GM23338 (cell line): ENCODE data around the gene TNFRSF8. TPM values are rescaled to one million over a fixed set of nuclear protein-coding genes. Genes with fewer than 3 reads are reported as not detected.
"Not testable (repeated sequence)": the region's sequence is repeated elsewhere in the genome, so short reads cannot be mapped to it uniquely, and the experiment has no call there.

Source experiments
- ATAC-seq: fragments of 200-7000 bp; cut with Tn5 transposase; 3 replicates; pipeline ENCODE4 v1.9.1; 2020
- DNase-seq: peaks from one replicate; pipeline ENCODE4 v3.0.0-alpha.2; 2015; ENCODE audit warnings: low spot score
- H2AFZ ChIP-seq: fragments of 200-600 bp; sonication (generic); 2 replicates; pipeline ENCODE4 v1.8.0; 2016; ENCODE audit warnings: antibody characterized with exemption, mild to moderate bottlenecking, moderate library complexity
- H3F3A ChIP-seq: fragments of 200-600 bp; sonication (generic); replicated peaks from 2 replicates; pipeline ENCODE4 v1.8.0; 2017; ENCODE audit warnings: antibody characterized with exemption, mixed run types, low read depth
- H3K27ac ChIP-seq: fragments of 200-600 bp; sonication (generic); 2 replicates; pipeline ENCODE4 v1.6.1; 2016; ENCODE audit warnings: low read depth
- H3K27me3 ChIP-seq: fragments of 200-600 bp; sonication (generic); 2 replicates; pipeline ENCODE4 v1.8.0; 2016; ENCODE audit warnings: mild to moderate bottlenecking, mixed run types, moderate library complexity; ENCODE audit not compliant: insufficient read depth
- H3K36me3 ChIP-seq: fragments of 200-600 bp; sonication (generic); 2 replicates; pipeline ENCODE4 v1.8.0; 2016; ENCODE audit warnings: mild to moderate bottlenecking; ENCODE audit not compliant: insufficient read depth
- H3K4me1 ChIP-seq: fragments of 200-600 bp; sonication (generic); 2 replicates; pipeline ENCODE4 v1.8.0; 2016; ENCODE audit warnings: mild to moderate bottlenecking, moderate library complexity; ENCODE audit not compliant: insufficient read depth
- H3K4me2 ChIP-seq: fragments of 200-600 bp; sonication (generic); 2 replicates; pipeline ENCODE4 v1.7.1; 2017; ENCODE audit warnings: mixed run types
- H3K4me3 ChIP-seq: fragments of 200-600 bp; sonication (generic); 2 replicates; pipeline ENCODE4 v1.6.1; 2016; ENCODE audit warnings: mixed run types
- H3K79me2 ChIP-seq: fragments of 200-600 bp; sonication (generic); replicated peaks from 2 replicates; pipeline ENCODE4 v1.8.0; 2017; ENCODE audit warnings: mild to moderate bottlenecking; ENCODE audit not compliant: insufficient read depth
- H3K9me2 ChIP-seq: fragments of 200-600 bp; sonication (generic); 2 replicates; pipeline ENCODE4 v1.8.0; 2017; ENCODE audit not compliant: insufficient read depth
- H4K20me1 ChIP-seq: fragments of 200-600 bp; sonication (generic); replicated peaks from 2 replicates; pipeline ENCODE4 v1.8.0; 2017; ENCODE audit warnings: mild to moderate bottlenecking; ENCODE audit not compliant: insufficient read depth
- H3K27ac Mint-ChIP-seq: 2 replicates; pipeline ENCODE4 v1.8.0; 2020; ENCODE audit warnings: inconsistent platforms, mild to moderate bottlenecking, moderate library complexity, mixed read lengths
- H3K27me3 Mint-ChIP-seq: 3 replicates; pipeline ENCODE4 v1.8.0; 2022; ENCODE audit warnings: low read depth, mild to moderate bottlenecking, moderate library complexity, mixed read lengths, inconsistent platforms; ENCODE audit not compliant: insufficient read depth, poor library complexity
- H3K36me3 Mint-ChIP-seq: 3 replicates; pipeline ENCODE4 v1.8.0; 2021; ENCODE audit warnings: low read depth, mild to moderate bottlenecking, inconsistent platforms, moderate library complexity, mixed read lengths
- H3K4me1 Mint-ChIP-seq: 3 replicates; pipeline ENCODE4 v1.8.0; 2020; ENCODE audit warnings: mild to moderate bottlenecking, inconsistent platforms, mixed read lengths
- H3K4me3 Mint-ChIP-seq: 3 replicates; pipeline ENCODE4 v1.8.0; 2021; ENCODE audit warnings: moderate library complexity, mild to moderate bottlenecking, inconsistent platforms, mixed read lengths
- H3K9me3 Mint-ChIP-seq: 3 replicates; pipeline ENCODE4 v1.8.0; 2020; ENCODE audit warnings: moderate library complexity, mild to moderate bottlenecking, inconsistent platforms, mixed read lengths
- CTCF ChIP-seq, 2 experiments: fragments of 200-600 bp in 1 of 2; sonication (generic) in 1 of 2; conservative IDR thresholded peaks; 2 replicates each; pipeline versions ENCODE4 v1.5.1 to v1.6.1; 2016 to 2017; ENCODE audit warnings: antibody characterized with exemption in 2 of 2, low read depth in 2 of 2, mild to moderate bottlenecking in 2 of 2, moderate library complexity in 1 of 2
- EZH2 ChIP-seq: fragments of 200-600 bp; sonication (generic); IDR thresholded peaks from one replicate; pipeline ENCODE4 v1.8.0; 2017; ENCODE audit warnings: antibody characterized with exemption, mild to moderate bottlenecking, low read depth; ENCODE audit not compliant: unreplicated experiment
- EZH2phosphoT487 ChIP-seq: fragments of 200-600 bp; sonication (generic); IDR thresholded peaks from one replicate; pipeline ENCODE4 v1.8.1; 2018; ENCODE audit warnings: antibody characterized with exemption; ENCODE audit not compliant: unreplicated experiment
- JUNB ChIP-seq: IDR thresholded peaks from one replicate; pipeline ENCODE4 v1.6.1; 2016; ENCODE audit warnings: antibody characterized with exemption; ENCODE audit not compliant: unreplicated experiment
- REST ChIP-seq: IDR thresholded peaks from one replicate; pipeline ENCODE4 v1.6.1; 2018; ENCODE audit warnings: antibody characterized with exemption; ENCODE audit not compliant: unreplicated experiment
- STAT1 ChIP-seq: IDR thresholded peaks from one replicate; pipeline ENCODE4 v1.6.1; 2016; ENCODE audit warnings: antibody characterized with exemption; ENCODE audit not compliant: unreplicated experiment
- ZNF331 ChIP-seq: fragments of 250-450 bp; sonication (Bioruptor Pico); IDR thresholded peaks from 2 replicates; pipeline ENCODE4 v1.5.0; 2020; ENCODE audit warnings: low read depth, mild to moderate bottlenecking, moderate library complexity
- ZNF462 ChIP-seq: fragments of 250-450 bp; sonication (Bioruptor Pico); IDR thresholded peaks from 2 replicates; pipeline ENCODE4 v1.5.0; 2020; ENCODE audit warnings: mild to moderate bottlenecking, moderate library complexity
- polyA plus RNA-seq: library from polyadenylated mRNA; unstranded; fragments of >200 nt; fragmentation: Nextera tagmentation; extraction: Ambion mirVana; gene quantifications from 2 replicates; pipeline ENCODE4 v1.2.1, GENCODE V29; 2016
- total RNA-seq: library from RNA; depleted of rRNA; stranded (reverse); fragments of >200 nt; shearing (Covaris generic); gene quantifications from 2 replicates; pipeline ENCODE4 v1.2.3, GENCODE V29; 2014

TNFRSF8 gene
- total and polyA plus RNA-seq, 2 experiments from 2014 or later = 11.7 to 28.2 TPM

GRCh38 chr1:12039164-12039525, 24.0 kb upstream of the TNFRSF8 start:
- Histone ChIP-seq H3K79me2 (no peaks in the 10 kb centered on the region), H3K27ac (no peak overlapping the region), H3K4me2 (no peak overlapping the region), H3K4me3 (no peak overlapping the region), H3F3A (no peaks in the 10 kb centered on the region), H3K4me1 (no peaks in the 10 kb centered on the region), H2AFZ (no peak overlapping the region), H3K27me3 (no peaks in the 10 kb centered on the region), H3K36me3 (no peaks in the 10 kb centered on the region), H4K20me1 (no peaks in the 10 kb centered on the region), H3K9me2 (no peaks in the 10 kb centered on the region)
- Mint-ChIP-seq H3K9me3 (peaks cover 4% of the 10 kb centered on the region; the same call in 1 of the 3 replicates), H3K4me1 (no peaks in the 10 kb centered on the region), H3K4me3 (no peak overlapping the region), H3K27me3 (peaks cover 11% of the 10 kb centered on the region), H3K36me3 (no peaks in the 10 kb centered on the region; the same call in 2 of the 3 replicates), H3K27ac (no peak overlapping the region)
- no peak for TF ChIP-seq ZNF462 (CRISPR knock-in tag)
- TF ChIP-seq JUNB = no peak
- no peak for TF ChIP-seq ZNF331 (CRISPR knock-in tag)
- no peak for TF ChIP-seq REST
- TF ChIP-seq EZH2 = no peak
- TF ChIP-seq CTCF (conservative IDR thresholded peaks at IDR 0.05; ENCODE audit: low read depth in 2 of 2) = no peak
- TF ChIP-seq EZH2phosphoT487 = no peak
- no peak for TF ChIP-seq STAT1
- ATAC-seq (no peak), DNase-seq (no peak)

GRCh38 chr1:12039824-12040456, 23.2 kb upstream of the TNFRSF8 start:
- H3K79me2 ChIP-seq, ATAC-seq, H3K27ac Mint-ChIP-seq, H3K36me3 ChIP-seq, H3F3A ChIP-seq, H3K4me2 ChIP-seq, H3K27me3 ChIP-seq, DNase-seq, H3K4me1 Mint-ChIP-seq, H3K4me1 ChIP-seq, H3K4me3 Mint-ChIP-seq, H3K36me3 Mint-ChIP-seq, H3K9me2 ChIP-seq, H4K20me1 ChIP-seq, H3K27ac ChIP-seq, H3K4me3 ChIP-seq, H3K9me3 Mint-ChIP-seq, H2AFZ ChIP-seq: not testable (repeated sequence)
- peaks cover 11% of the 10 kb centered on the region for H3K27me3 Mint-ChIP-seq
